ENCODE data around the gene PPM1N. TPM values are rescaled to one million over a fixed set of nuclear protein-coding genes. Genes with fewer than 3 reads are reported as not detected.

The PPM1N gene
- total RNA-seq, 1 donor, result 0.36 TPM

DNA sequence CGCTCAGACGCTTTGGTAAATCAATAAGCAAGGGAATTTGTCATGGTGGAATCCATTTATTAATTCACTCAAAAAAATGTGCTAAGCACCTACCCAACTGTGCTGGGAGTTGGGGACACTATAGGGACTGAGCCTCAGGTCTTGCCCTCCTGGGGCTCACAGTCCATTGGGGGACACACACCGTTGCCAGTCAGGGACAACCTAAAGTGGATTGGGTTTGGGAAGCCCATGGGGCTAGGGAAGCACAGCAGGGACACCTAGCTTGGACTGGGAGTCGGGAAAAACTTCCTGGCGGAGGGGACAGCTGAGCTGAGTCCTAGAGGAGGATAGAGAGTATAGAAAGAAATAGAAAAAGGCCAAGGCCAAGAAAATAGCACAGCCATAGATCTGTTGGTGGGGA, 21.9 kb upstream of the PPM1N start:
- Histone ChIP-seq H3K4me2 (ENCODE audit: insufficient read depth, low read length) (no peak overlapping the region), H3K79me2 (ENCODE audit: insufficient read depth, low read length) (peaks cover 26% of the 10 kb centered on the region), H3K27ac (ENCODE audit: low read depth, low read length) (no peak overlapping the region), H3K4me3 (ENCODE audit: insufficient read depth, low read length) (no peak overlapping the region), H4K20me1 (ENCODE audit: insufficient read depth, low read length) (no peaks in the 10 kb centered on the region), H2AFZ (ENCODE audit: low read length) (no peak overlapping the region), H3K9me3 (ENCODE audit: low read depth, low read length) (no peaks in the 10 kb centered on the region), H3K4me1 (ENCODE audit: insufficient read depth, low read length) (peaks cover 13% of the 10 kb centered on the region), H3K27me3 (ENCODE audit: insufficient read depth, low read length) (no peaks in the 10 kb centered on the region), H3K36me3 (ENCODE audit: insufficient read depth, low read length) (peaks cover 4% of the 10 kb centered on the region)
- TF ChIP-seq, protein P1, sequence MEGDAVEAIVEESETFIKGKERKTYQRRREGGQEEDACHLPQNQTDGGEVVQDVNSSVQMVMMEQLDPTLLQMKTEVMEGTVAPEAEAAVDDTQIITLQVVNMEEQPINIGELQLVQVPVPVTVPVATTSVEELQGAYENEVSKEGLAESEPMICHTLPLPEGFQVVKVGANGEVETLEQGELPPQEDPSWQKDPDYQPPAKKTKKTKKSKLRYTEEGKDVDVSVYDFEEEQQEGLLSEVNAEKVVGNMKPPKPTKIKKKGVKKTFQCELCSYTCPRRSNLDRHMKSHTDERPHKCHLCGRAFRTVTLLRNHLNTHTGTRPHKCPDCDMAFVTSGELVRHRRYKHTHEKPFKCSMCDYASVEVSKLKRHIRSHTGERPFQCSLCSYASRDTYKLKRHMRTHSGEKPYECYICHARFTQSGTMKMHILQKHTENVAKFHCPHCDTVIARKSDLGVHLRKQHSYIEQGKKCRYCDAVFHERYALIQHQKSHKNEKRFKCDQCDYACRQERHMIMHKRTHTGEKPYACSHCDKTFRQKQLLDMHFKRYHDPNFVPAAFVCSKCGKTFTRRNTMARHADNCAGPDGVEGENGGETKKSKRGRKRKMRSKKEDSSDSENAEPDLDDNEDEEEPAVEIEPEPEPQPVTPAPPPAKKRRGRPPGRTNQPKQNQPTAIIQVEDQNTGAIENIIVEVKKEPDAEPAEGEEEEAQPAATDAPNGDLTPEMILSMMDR (IDR thresholded peaks at IDR 0.05; ENCODE audit: extremely low read depth, low read depth, low read length), result no peak
- DNase-seq (ENCODE audit: insufficient read length, low spot score, missing footprints), result no peak

DNA sequence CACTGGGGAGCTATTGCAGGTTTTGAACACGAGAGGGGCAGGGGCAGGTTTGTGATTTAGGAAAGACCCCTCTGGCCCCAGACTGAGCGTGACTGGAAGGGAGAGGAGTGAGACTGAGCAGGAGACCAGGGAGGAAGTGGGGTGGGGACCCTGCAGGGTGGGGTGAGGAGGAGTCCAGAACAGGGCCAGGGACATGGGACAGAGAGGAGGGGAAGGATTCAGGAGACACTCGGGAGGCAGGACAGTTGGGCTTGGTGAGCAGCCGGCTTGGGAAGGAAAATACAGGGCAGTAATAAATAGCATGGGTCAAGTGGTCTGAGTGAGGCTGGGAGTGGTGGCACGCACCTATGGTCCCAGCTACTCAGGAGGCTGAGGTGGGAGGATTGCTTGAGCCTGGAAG, 21.1 kb upstream of the PPM1N start:
- H3K36me3 ChIP-seq (ENCODE audit: insufficient read depth, low read length), result no peaks in the 10 kb centered on the region
- H3K4me3 ChIP-seq (ENCODE audit: insufficient read depth, low read length), result no peak overlapping the region
- peaks cover 23% of the 10 kb centered on the region for H3K79me2 ChIP-seq (ENCODE audit: insufficient read depth, low read length)
- no peaks in the 10 kb centered on the region for H3K27me3 ChIP-seq (ENCODE audit: insufficient read depth, low read length)
- TF ChIP-seq, protein P1 (IDR thresholded peaks at IDR 0.05; ENCODE audit: extremely low read depth, low read depth, low read length), result no peak
- peaks cover 8% of the 10 kb centered on the region for H3K4me1 ChIP-seq (ENCODE audit: insufficient read depth, low read length)
- no peak overlapping the region for H2AFZ ChIP-seq (ENCODE audit: low read length)
- DNase-seq (ENCODE audit: insufficient read length, low spot score, missing footprints), result peak; percentile 62
- H4K20me1 ChIP-seq (ENCODE audit: insufficient read depth, low read length), result no peaks in the 10 kb centered on the region
- no peaks in the 10 kb centered on the region for H3K9me3 ChIP-seq (ENCODE audit: low read depth, low read length)
- H3K4me2 ChIP-seq (ENCODE audit: insufficient read depth, low read length), result peak overlapping the region; percentile 87
- H3K27ac ChIP-seq (ENCODE audit: low read depth, low read length), result peak overlapping the region; percentile 98

DNA sequence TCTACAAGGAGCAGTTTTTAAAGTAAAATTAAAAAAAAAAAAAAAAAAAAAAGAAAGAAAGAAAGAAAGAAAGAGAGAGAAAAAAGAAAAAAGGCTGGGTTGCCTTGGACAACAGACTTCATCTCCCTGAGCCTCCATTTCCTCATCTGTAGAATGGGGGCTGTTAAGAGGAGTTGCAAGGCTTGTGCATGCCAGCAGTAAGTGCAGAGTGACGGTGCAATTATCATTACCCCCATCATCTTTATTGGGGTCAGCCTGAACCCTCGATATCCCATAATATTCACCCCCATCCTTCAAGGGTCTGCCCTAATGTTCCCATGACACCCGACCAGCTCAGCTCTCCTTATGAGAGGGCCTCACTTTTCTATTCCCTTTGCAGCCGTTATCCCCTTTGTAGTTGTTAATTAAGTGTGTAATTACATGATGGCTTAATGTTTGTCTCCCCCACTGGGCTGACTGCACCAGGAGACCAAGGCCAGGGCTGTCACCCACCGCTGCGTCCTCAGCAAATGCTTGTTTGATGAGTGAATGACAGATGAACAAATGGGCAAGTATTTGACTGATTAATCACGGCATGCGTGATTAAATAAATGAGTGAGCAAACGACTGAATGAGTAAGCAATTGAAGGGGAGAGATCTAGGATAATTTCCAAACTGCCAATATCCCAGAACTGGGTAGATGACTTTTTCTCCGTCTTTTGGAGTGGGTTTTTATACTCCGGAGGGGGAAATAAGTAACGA, 20.4 kb upstream of the PPM1N start:
- Histone ChIP-seq H3K27me3 (ENCODE audit: insufficient read depth, low read length) (no peaks in the 10 kb centered on the region), H3K27ac (ENCODE audit: low read depth, low read length) (peak overlapping the region; percentile 98), H3K36me3 (ENCODE audit: insufficient read depth, low read length) (no peaks in the 10 kb centered on the region), H2AFZ (ENCODE audit: low read length) (no peak overlapping the region), H3K4me2 (ENCODE audit: insufficient read depth, low read length) (peak overlapping the region; percentile 87), H4K20me1 (ENCODE audit: insufficient read depth, low read length) (no peaks in the 10 kb centered on the region), H3K79me2 (ENCODE audit: insufficient read depth, low read length) (peaks cover 21% of the 10 kb centered on the region), H3K4me1 (ENCODE audit: insufficient read depth, low read length) (peaks cover 6% of the 10 kb centered on the region), H3K9me3 (ENCODE audit: low read depth, low read length) (no peaks in the 10 kb centered on the region), H3K4me3 (ENCODE audit: insufficient read depth, low read length) (peak overlapping the region; percentile 71)
- TF ChIP-seq, protein P1 (IDR thresholded peaks at IDR 0.05; ENCODE audit: extremely low read depth, low read depth, low read length), result no peak
- DNase-seq (ENCODE audit: insufficient read length, low spot score, missing footprints), result peak; percentile 48

DNA sequence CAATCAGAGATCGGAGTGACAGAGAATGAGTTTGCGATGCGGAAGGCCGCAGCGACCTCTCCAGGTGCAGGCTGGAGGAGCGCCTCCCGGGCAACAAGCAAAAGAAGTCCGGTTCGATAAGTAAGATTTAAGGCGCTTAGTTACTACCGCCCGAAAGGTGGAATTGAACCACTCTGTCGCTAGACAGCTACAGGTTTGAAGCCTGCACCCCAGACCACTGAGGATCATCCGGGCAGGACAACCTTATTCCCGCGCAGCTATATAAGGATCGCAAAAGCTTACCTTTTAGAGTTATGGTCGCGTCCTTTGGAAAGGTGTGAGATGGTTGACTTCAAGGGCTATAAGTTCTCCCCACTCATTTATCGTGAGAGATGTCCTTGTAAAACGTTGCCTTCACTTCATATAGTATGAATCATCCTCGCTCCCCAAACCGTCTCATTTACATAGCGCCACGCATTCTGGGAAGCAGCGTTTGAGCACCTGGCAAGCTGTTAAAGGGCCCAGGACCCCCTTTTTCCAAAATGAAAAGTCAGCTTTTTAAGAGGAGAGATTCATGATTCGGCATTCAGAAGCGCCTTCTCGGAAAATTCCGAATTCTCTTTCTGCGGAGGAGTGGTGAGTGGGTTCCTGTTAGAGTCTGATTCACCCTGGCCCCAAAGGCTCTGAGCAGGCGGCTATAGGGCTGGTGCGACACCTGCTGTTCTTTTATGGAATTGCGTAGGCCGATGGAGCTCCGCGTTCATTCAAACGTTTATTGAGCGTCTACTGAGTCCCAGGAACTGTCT, 19.6 kb upstream of the PPM1N start:
- Histone ChIP-seq H3K36me3 (ENCODE audit: insufficient read depth, low read length) (no peaks in the 10 kb centered on the region), H3K4me2 (ENCODE audit: insufficient read depth, low read length) (peak overlapping the region; percentile 87), H3K79me2 (ENCODE audit: insufficient read depth, low read length) (peaks cover 15% of the 10 kb centered on the region), H3K9me3 (ENCODE audit: low read depth, low read length) (no peaks in the 10 kb centered on the region), H3K4me3 (ENCODE audit: insufficient read depth, low read length) (peak overlapping the region; percentile 71), H3K27ac (ENCODE audit: low read depth, low read length) (peak overlapping the region; percentile 98), H3K4me1 (ENCODE audit: insufficient read depth, low read length) (peaks cover 6% of the 10 kb centered on the region), H4K20me1 (ENCODE audit: insufficient read depth, low read length) (no peaks in the 10 kb centered on the region), H3K27me3 (ENCODE audit: insufficient read depth, low read length) (no peaks in the 10 kb centered on the region), H2AFZ (ENCODE audit: low read length) (peak overlapping the region; percentile 13)
- peak; percentile 95 for DNase-seq (ENCODE audit: insufficient read length, low spot score, missing footprints)
- TF ChIP-seq, protein P1 (IDR thresholded peaks at IDR 0.05; ENCODE audit: extremely low read depth, low read depth, low read length), result peak; percentile 98
